Effector memory CD8-positive, alpha-beta T cell (primary cell): ENCODE results near the gene ANXA11.

Experiments
- ATAC-seq: fragments of 150-1000 bp; cut with Tn5 transposase; replicated peaks from 2 replicates; pipeline ENCODE4 v1.10.0; 2021; ENCODE audit warnings: mild to moderate bottlenecking, moderate library complexity
- DNase-seq, 3 experiments: peaks; one replicate each; pipeline ENCODE4 v3.0.0; 2021
- H3K27ac Mint-ChIP-seq, 2 donors: one replicate each; pipeline ENCODE4 v1.8.0; 2022; ENCODE audit warnings: mild to moderate bottlenecking in 2 of 2, mixed read lengths in 2 of 2, moderate library complexity in 2 of 2
- H3K27me3 Mint-ChIP-seq, 2 donors: one replicate each; pipeline ENCODE4 v1.8.0; 2022; ENCODE audit warnings: mixed read lengths in 2 of 2
- H3K36me3 Mint-ChIP-seq: one replicate; pipeline ENCODE4 v1.8.0; 2022; ENCODE audit warnings: mild to moderate bottlenecking, moderate library complexity, mixed read lengths; ENCODE audit not compliant: insufficient read depth
- H3K4me1 Mint-ChIP-seq, 2 donors: one replicate each; pipeline ENCODE4 v1.8.0; 2022; ENCODE audit warnings: low read depth in 2 of 2, mixed read lengths in 2 of 2
- H3K4me3 Mint-ChIP-seq, 2 donors: one replicate each; pipeline ENCODE4 v1.8.0; 2022; ENCODE audit warnings: mild to moderate bottlenecking in 2 of 2, mixed read lengths in 2 of 2, moderate library complexity in 2 of 2
- H3K9me3 Mint-ChIP-seq, 2 donors: one replicate each; pipeline ENCODE4 v1.8.0; 2022; ENCODE audit warnings: mixed read lengths in 2 of 2

The ANXA11 gene

DNA sequence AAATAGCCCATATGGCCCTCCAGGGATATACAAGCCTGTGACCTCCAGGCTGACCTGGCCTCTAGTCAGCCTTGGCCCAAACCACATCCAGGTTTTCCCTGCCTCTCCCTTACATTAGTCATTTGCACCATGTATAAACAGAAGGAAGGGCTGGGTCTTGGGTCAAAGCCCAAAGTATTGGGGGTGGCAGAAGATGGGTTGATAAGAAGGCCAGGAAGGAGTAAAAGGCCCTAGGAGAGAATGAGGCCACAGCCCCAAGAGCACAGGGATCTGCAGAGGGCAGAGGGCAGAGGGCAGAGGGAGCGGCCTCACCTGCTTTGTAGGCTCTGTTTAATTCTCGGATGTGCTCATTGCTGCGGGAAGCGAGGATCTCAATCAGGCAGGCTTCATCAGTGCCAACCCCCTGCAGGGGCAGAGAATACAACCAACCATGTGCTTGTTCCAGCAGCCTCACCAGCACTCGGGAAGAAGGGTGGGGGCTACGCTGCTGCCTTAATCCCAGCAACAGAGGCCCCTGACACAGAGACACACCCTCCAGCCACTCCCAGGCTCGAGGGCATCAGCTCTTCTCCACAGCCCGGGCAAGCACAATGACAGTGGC is 41.5 kb downstream of the ANXA11 start:
- H3K4me3 Mint-ChIP-seq: no peak overlapping the region
- no peaks in the 10 kb centered on the region for H3K9me3 Mint-ChIP-seq
- DNase-seq: no peak
- no peak for ATAC-seq
- no peaks in the 10 kb centered on the region for H3K27me3 Mint-ChIP-seq
- peaks cover 13 to 19% of the 10 kb centered on the region in 2 donors for H3K4me1 Mint-ChIP-seq
- H3K36me3 Mint-ChIP-seq: peaks cover 79% of the 10 kb centered on the region
- peak overlapping the region; percentile 35 to 82 for H3K27ac Mint-ChIP-seq

DNA sequence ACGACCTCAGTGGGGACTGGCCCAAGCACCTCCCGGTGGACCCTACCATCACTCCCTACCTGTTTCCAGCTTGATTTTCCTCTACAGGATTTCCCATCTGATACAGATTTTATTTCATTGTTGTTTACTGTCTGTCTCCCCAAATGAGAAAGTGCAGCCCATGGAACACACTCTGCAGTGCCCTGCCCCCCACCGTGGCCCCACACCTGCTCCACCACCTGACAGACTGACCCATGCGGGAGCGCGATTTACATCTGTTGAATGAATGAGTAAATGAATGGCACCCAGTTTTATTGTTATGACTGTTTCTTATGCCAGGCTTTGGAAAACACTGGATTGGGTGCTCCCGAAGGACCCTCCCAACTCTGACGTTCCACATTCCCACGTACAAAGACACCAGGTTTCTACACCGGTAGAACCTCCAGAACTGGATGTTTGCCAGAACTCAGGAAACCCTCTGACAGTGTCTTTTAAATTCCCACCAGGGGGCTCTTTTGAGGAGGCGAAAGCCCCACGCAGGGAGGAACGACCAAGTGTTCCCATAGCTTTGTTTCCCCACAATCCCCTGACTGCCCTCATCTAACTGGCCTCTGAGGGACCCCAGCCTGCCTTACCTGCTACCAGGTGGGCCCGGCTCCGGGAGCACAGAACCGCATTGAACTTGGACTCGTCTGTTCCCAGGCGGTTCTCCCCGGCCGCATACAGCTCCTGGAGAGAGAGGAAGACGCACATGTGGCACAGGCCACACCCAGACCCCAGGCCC is 43.8 kb downstream of the ANXA11 start:
- peaks cover 88% of the 10 kb centered on the region for H3K36me3 Mint-ChIP-seq
- no peak for ATAC-seq

GRCh38 chr10:80160361-80161320 is 44.7 kb downstream of the ANXA11 start:
- peak overlapping the region; percentile 77 to 78 for H3K27ac Mint-ChIP-seq
- H3K9me3 Mint-ChIP-seq: no peaks in the 10 kb centered on the region
- H3K36me3 Mint-ChIP-seq: peaks cover 89% of the 10 kb centered on the region
- DNase-seq (no peak), ATAC-seq (no peak)
- H3K4me1 Mint-ChIP-seq: peaks cover 10 to 11% of the 10 kb centered on the region in 2 donors
- no peak overlapping the region for H3K4me3 Mint-ChIP-seq
- no peaks in the 10 kb centered on the region for H3K27me3 Mint-ChIP-seq

More for the DNA sequence above, 43.8 kb downstream of the ANXA11 start:
- H3K4me1 Mint-ChIP-seq: peaks cover 11 to 18% of the 10 kb centered on the region in 2 donors
- H3K9me3 Mint-ChIP-seq: no peaks in the 10 kb centered on the region
- no peaks in the 10 kb centered on the region for H3K27me3 Mint-ChIP-seq
- peak overlapping the region; percentile 77 to 78 for H3K27ac Mint-ChIP-seq
- DNase-seq: no peak
- H3K4me3 Mint-ChIP-seq: peak overlapping the region in 1 of 2 donors; percentile 21

DNA sequence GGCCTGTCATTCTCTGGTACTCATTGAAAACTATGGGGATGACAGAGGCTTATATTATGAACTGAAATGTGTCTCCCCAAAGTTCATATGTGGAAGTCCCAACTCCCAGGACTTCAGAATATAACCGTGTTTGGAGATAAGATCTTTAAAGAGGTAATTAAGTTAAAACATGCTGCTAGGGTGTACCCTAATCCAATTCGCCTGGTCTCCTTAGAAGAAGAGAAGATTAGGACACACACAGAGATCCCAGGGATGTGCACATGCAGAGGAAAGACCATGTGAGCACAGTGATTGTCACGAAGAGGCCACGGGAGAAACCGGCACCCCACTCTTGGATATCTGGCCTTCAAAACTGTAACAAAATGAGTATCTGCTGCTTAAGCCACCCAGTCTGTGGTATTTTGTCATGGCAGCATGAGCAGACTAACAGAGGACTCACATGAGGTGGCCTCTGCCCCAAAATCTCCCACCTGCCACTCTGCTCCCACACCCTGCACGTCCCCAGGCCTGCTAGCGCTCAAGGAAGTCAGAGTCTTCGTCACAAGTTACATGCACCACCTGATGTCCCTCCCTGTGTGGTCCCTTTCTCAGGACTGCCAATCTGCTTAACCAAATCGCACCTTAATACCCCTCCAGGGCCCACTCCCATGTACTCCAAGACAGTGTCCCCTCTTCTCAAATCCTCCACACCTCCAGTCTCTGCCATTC is 46.0 kb downstream of the ANXA11 start:
- Mint-ChIP-seq H3K9me3 (no peaks in the 10 kb centered on the region), H3K36me3 (peaks cover 93% of the 10 kb centered on the region), H3K27ac (peak overlapping the region in 1 of 2 donors; percentile 41)

DNA sequence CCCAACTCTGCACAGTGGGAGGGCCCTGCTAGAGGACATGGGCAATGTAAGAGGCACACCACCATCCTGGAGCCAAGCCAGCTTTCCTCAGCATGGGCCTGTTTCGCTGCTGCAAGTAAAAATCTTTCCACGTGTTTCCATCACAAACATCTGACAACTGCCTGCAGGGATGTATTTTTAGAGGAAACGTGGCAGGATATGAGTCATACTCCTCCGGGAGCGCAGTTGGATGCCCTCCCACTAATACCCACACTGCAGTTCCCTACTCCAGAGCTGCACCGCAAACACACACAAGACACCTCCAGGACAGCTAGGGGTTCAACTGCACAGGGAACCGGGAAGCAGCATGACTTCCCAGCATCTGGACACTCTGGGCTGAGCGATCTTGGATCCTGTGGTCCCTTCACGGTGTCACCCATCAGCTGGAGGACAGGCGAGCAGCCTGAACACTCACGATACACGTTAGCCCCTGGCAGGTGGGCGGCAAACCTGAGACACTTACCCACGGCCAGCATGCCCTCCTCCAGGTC is 46.7 kb downstream of the ANXA11 start:
- no peaks in the 10 kb centered on the region for H3K27me3 Mint-ChIP-seq
- peaks cover 8 to 10% of the 10 kb centered on the region in 2 donors for H3K4me1 Mint-ChIP-seq
- no peaks in the 10 kb centered on the region for H3K9me3 Mint-ChIP-seq
- H3K27ac Mint-ChIP-seq: peak overlapping the region in 1 of 2 donors; percentile 84
- H3K36me3 Mint-ChIP-seq: peaks cover 93% of the 10 kb centered on the region
- ATAC-seq (no peak), DNase-seq (no peak)
- no peak overlapping the region for H3K4me3 Mint-ChIP-seq

More for the DNA sequence above, 46.0 kb downstream of the ANXA11 start:
- ATAC-seq (no peak), DNase-seq (no peak)
- peaks cover 8 to 11% of the 10 kb centered on the region in 2 donors for H3K4me1 Mint-ChIP-seq
- H3K27me3 Mint-ChIP-seq: no peaks in the 10 kb centered on the region
- no peak overlapping the region for H3K4me3 Mint-ChIP-seq

- Mint-ChIP-seq H3K27ac (peak overlapping the region in 1 of 2 donors; percentile 84), H3K9me3 (no peaks in the 10 kb centered on the region), H3K27me3 (no peaks in the 10 kb centered on the region), H3K4me3 (no peak overlapping the region), H3K36me3 (peaks cover 93% of the 10 kb centered on the region), H3K4me1 (peaks cover 8% of the 10 kb centered on the region in 2 donors)
- ATAC-seq (no peak), DNase-seq (no peak)
Measured at GRCh38 chr10:80158126-80158525, 47.2 kb downstream of the ANXA11 start.

DNA sequence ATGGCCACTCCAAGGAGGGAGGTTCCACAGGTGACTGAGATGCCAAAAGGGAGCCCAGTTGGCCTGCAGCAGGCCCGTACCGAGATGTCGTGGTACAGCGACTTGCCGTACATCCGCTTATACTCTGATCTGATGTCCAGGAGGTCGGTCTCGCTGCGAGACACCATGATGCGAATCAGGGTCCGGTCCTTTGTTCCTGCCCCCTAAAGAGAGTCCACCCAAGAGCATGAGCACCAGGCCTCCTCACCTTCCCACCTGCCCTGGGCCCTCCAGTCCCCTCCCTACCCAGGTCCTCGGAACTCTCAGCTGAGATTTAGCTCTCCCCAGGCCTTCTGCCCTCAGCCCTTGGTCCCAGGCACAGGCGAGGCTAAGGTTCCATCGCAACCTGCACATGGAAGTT is 47.8 kb downstream of the ANXA11 start:
- H3K4me3 Mint-ChIP-seq: peak overlapping the region in 1 of 2 donors; percentile 23
- no peak for DNase-seq
- H3K4me1 Mint-ChIP-seq: peaks cover 8% of the 10 kb centered on the region in 2 donors
- no peak for ATAC-seq
- H3K27me3 Mint-ChIP-seq: no peaks in the 10 kb centered on the region
- H3K36me3 Mint-ChIP-seq: peaks cover 93% of the 10 kb centered on the region
- H3K9me3 Mint-ChIP-seq: no peaks in the 10 kb centered on the region
- peak overlapping the region in 1 of 2 donors; percentile 84 for H3K27ac Mint-ChIP-seq

- Mint-ChIP-seq H3K27ac (peak overlapping the region in 1 of 2 donors; percentile 41), H3K27me3 (no peaks in the 10 kb centered on the region), H3K9me3 (no peaks in the 10 kb centered on the region), H3K4me1 (peaks cover 5 to 8% of the 10 kb centered on the region in 2 donors), H3K4me3 (no peak overlapping the region), H3K36me3 (peaks cover 84% of the 10 kb centered on the region)
- ATAC-seq: no peak
- DNase-seq: no peak
Measured at GRCh38 chr10:80156216-80156615, 49.1 kb downstream of the ANXA11 start.

- H3K36me3 Mint-ChIP-seq: peaks cover 85% of the 10 kb centered on the region
- H3K4me3 Mint-ChIP-seq: no peak overlapping the region
- H3K4me1 Mint-ChIP-seq: peaks cover 6 to 8% of the 10 kb centered on the region in 2 donors
- H3K9me3 Mint-ChIP-seq: no peaks in the 10 kb centered on the region
- no peaks in the 10 kb centered on the region for H3K27me3 Mint-ChIP-seq
- DNase-seq (no peak), ATAC-seq (no peak)
- H3K27ac Mint-ChIP-seq: peak overlapping the region in 1 of 2 donors; percentile 88
Measured at GRCh38 chr10:80155696-80156215, 49.6 kb downstream of the ANXA11 start.

GRCh38 chr10:80154978-80155695 is 50.2 kb downstream of the ANXA11 start:
- no peaks in the 10 kb centered on the region for H3K9me3 Mint-ChIP-seq
- H3K4me1 Mint-ChIP-seq: peaks cover 4 to 8% of the 10 kb centered on the region in 2 donors
- H3K27me3 Mint-ChIP-seq: no peaks in the 10 kb centered on the region
- no peak for ATAC-seq
- no peak for DNase-seq
- peaks cover 85% of the 10 kb centered on the region for H3K36me3 Mint-ChIP-seq
- H3K27ac Mint-ChIP-seq: peak overlapping the region in 1 of 2 donors; percentile 88
- H3K4me3 Mint-ChIP-seq: no peak overlapping the region

DNA sequence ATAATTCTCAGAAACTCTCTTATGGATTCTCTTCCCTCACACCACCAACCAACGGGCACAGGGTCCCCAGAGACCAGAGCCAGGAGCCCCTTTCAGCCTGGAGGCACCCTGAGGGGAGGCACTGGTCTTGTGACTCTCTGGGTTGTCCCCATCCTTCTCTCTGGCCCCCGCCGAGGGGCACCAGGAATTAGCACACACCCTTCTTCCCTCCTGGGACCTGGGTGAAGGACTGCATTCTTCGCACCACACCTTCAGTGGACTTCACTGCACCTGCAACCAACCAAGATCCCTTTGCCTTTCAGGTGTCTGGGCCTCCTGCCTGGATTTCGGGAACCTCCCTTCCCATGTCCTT is 50.7 kb downstream of the ANXA11 start:
- Mint-ChIP-seq H3K4me3 (no peak overlapping the region), H3K27ac (peak overlapping the region in 1 of 2 donors; percentile 88), H3K9me3 (no peaks in the 10 kb centered on the region), H3K36me3 (peaks cover 88% of the 10 kb centered on the region), H3K27me3 (no peaks in the 10 kb centered on the region), H3K4me1 (peaks cover 3 to 4% of the 10 kb centered on the region in 2 donors)
- DNase-seq (no peak), ATAC-seq (no peak)

- Mint-ChIP-seq H3K36me3 (peaks cover 80% of the 10 kb centered on the region), H3K27ac (peak overlapping the region in 1 of 2 donors; percentile 88), H3K4me3 (no peak overlapping the region), H3K27me3 (no peaks in the 10 kb centered on the region), H3K9me3 (no peaks in the 10 kb centered on the region), H3K4me1 (peaks cover 0 to 4% of the 10 kb centered on the region in 2 donors)
- DNase-seq (no peak), ATAC-seq (no peak)
Measured at GRCh38 chr10:80153460-80153859, 51.9 kb downstream of the ANXA11 start.
